GM12865 (cell line): Measurements from ENCODE around the gene TNMD.
A peak's percentile ranks its signal among the peaks of the same experiment; 100 is the strongest.
"Not testable (repeated sequence)": the region's sequence is repeated elsewhere in the genome, so short reads cannot be mapped to it uniquely, and the experiment has no call there.

ENCODE experiments used
- DNase-seq: peaks from one replicate; pipeline ENCODE4 v3.0.0; 2010; ENCODE audit warnings: low read depth
- H3K4me3 ChIP-seq: 2 replicates; pipeline ENCODE4 v1.5.1; 2011; ENCODE audit warnings: mild to moderate bottlenecking, low read depth, low read length, control low read depth
- TF ChIP-seq, protein P1 (sequence below): IDR thresholded peaks from 2 replicates; pipeline ENCODE4 v1.5.1; 2011; ENCODE audit warnings: low read length, control low read depth, low read depth, inconsistent platforms; ENCODE audit not compliant: insufficient read depth; ENCODE audit errors: missing control alignments

The TNMD gene

DNA sequence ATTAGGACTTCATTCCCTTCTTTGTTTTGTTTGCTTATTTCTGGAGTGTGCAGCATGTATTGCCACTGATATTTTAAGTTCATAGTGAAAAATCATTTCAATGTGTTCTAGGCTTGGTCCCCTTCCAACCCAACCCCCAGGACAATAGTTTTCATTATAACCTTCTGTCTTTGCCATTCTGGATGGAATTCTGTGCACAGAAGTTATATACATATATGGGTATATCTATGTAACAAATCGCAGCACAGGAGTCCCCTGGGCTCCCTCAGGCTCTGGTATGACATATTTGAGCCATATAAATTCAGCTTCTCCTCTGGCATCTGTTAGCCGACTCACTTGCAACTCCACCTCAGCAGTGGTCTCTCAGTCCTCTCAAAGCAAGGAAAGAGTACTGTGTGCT lies at the start of gene TNMD:
TSS of gene TNMD (plus strand) at position 326 of the 400 bp plus-strand sequence. CDS start 83 bp downstream, outside the sequence.
- TF ChIP-seq, protein P1, sequence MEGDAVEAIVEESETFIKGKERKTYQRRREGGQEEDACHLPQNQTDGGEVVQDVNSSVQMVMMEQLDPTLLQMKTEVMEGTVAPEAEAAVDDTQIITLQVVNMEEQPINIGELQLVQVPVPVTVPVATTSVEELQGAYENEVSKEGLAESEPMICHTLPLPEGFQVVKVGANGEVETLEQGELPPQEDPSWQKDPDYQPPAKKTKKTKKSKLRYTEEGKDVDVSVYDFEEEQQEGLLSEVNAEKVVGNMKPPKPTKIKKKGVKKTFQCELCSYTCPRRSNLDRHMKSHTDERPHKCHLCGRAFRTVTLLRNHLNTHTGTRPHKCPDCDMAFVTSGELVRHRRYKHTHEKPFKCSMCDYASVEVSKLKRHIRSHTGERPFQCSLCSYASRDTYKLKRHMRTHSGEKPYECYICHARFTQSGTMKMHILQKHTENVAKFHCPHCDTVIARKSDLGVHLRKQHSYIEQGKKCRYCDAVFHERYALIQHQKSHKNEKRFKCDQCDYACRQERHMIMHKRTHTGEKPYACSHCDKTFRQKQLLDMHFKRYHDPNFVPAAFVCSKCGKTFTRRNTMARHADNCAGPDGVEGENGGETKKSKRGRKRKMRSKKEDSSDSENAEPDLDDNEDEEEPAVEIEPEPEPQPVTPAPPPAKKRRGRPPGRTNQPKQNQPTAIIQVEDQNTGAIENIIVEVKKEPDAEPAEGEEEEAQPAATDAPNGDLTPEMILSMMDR, result no peak
- no peak for DNase-seq
- no peak within 1 kb of the TSS for H3K4me3 ChIP-seq

DNA sequence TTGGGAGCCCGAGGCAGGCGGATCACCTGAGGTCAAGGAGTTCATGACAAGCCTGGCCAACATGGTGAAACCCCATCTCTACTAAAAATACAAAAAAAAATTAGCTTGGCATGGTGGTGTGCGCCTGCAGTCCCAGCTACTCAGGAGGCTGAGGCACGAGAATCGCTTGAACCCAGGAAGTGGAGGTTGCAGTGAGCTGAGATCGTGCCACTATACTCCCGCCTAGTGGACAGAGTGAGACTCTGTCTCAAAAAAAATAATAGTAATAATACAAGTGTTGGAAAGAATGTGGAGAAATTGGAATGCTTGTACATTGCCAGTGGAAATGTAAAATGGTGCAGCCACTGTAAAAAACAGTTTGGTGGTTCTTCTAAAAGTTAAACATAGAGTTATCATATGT lies 19.2 kb upstream of the TNMD start:
- TF ChIP-seq, protein P1, result peak; percentile 5
- H3K4me3 ChIP-seq, DNase-seq: not testable (repeated sequence)

DNA sequence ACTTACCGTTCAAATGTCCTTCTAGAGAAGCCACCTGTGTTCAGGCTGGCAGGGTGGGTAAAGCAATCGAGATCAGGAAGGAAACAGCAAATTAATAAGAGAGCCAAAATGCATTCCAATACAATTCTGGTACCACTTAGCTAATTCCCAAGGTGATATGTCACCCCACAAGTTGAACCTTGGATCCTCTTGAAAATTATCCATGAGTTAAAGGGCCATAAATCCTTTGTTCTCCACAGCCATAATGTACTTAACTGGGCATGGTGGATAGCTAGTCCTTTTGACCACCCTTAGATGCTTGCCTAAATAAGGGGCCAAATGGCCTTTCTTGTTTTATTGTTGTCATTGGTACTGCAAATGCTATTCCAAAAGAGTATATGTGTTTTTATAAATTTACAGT lies 2.0 kb downstream of the TNMD start:
- no peak for DNase-seq
- no peak overlapping the region for H3K4me3 ChIP-seq
- TF ChIP-seq, protein P1, result no peak

DNA sequence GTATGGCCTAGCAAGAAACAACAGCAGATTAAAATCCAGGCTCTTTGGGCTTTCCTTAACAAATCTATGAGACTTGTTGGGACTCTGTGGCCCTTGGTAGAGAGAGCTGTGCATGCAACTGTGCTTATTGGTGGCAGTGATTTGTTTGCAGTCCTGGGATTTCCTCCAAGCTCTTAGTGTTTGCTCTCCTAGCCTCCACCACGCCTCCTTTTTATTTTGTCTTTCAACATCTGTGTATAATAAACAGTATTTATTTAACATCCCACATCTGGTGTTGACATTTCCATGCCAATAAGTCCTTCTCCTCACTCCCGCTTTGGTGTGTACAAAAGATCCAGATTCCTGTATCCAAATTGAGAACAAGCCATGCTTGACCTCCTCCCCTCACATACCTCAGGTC lies 3.1 kb downstream of the TNMD start:
- H3K4me3 ChIP-seq, result no peak overlapping the region
- DNase-seq, result no peak
- TF ChIP-seq, protein P1, result no peak

DNA sequence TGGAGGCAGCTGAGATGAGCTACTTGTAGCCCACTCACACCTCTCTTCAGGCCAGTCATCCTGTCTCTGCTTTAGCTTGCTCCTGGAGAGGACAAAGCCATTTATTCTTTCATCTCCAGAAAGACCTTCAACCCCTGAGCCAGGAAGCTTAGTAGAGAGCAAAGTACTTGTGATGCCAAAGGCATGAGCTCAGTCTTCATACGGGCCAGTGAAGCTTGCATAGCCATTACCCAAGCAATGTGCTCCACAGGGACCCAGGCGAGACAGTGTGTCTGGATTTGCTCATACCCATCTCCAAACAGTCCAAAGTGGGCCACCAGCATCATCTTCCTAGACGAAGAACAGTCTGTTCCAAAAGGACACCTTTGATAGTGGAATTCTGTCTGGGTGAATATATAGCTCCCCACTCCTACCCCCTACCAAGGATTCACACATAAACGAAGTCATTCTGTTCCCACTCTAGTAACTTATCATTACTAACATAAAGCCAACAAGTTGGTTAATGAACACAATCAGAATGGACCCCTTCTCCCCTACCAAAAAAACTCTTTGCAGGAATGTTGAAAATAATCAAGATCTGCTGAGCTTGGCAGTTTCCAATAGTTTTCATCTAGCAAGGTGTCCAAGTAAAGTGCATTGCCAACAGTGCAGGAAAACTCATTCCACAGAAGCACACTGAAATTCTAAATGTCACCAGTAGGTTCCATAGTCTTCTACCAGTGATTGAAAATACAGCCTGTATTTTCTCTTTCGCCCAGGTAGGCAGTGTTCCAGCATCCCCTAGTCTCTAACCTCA lies 6.7 kb downstream of the TNMD start:
- no peak overlapping the region for H3K4me3 ChIP-seq
- TF ChIP-seq, protein P1, result no peak
- DNase-seq, result no peak

DNA sequence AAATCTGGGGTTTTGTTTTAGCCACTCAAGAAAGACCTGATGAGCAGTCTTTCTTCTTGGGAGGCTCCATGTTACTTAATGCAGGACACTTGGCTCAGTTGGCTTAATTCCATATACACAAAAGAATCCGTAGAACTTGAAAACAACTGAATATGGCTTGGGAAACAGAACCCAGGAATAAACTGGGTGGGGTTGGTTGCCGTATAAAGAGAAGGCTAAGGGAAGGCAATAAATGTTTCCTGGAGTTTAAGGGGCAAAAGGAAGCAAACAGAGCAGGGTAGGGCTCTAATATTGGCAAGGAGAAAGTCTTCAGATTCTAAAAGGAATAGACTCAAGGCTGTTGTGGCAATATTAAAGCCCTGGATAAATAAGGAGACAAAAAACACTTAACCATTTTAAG lies 8.4 kb downstream of the TNMD start:
- no peak overlapping the region for H3K4me3 ChIP-seq
- no peak for DNase-seq
- TF ChIP-seq, protein P1, result no peak

DNA sequence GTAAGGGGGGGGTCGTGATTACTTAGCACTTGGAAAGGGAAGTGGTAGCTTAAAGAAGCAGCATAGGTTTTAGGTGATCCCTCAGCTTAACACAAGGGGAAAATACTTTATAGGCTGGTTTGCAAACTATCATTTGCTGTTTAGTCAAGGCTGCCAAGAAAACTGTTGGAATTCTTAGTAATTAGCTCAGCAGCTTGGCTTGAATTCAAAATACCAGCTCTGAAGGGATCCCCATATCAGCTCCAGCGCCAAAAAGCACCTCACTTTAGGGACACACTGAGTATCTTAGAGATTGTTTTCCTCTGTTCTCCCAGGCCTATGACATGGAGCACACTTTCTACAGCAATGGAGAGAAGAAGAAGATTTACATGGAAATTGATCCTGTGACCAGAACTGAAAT lies 8.8 kb downstream of the TNMD start:
- no peak overlapping the region for H3K4me3 ChIP-seq
- TF ChIP-seq, protein P1, result no peak
- DNase-seq, result no peak
